ENCODE data around the gene RSPH9.
"Not testable (repeated sequence)": the region's sequence is repeated elsewhere in the genome, so short reads cannot be mapped to it uniquely, and the experiment has no call there.

Gene RSPH9

DNA sequence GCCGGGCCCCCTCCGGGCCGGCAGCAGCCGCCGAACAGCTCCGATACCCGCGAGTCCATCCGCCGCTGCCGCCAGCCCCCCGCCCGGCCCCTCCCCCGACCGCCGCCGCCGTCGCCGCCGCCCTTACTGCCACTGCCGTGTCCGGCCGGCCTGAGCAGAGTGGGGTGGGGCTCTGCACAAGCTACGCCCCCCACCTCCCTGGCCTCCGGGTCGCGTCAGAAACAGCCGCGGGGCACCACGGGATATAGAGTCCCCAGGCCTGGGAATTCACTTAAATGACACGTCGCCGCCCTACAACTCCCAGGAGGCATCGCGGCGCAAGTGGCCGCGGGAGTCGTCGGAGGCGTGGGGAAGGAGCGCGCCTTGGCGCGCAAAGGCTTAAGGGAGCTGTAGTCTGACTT, 15.7 kb upstream of the RSPH9 start, which contains the start of gene GTPBP2:
TSS of gene GTPBP2 (minus strand) at position 161 of the 401 bp plus-strand sequence. CDS start at position 59, 102 bp downstream.
- peak; percentile 95 for DNase-seq (ENCODE audit: low read depth)

DNA sequence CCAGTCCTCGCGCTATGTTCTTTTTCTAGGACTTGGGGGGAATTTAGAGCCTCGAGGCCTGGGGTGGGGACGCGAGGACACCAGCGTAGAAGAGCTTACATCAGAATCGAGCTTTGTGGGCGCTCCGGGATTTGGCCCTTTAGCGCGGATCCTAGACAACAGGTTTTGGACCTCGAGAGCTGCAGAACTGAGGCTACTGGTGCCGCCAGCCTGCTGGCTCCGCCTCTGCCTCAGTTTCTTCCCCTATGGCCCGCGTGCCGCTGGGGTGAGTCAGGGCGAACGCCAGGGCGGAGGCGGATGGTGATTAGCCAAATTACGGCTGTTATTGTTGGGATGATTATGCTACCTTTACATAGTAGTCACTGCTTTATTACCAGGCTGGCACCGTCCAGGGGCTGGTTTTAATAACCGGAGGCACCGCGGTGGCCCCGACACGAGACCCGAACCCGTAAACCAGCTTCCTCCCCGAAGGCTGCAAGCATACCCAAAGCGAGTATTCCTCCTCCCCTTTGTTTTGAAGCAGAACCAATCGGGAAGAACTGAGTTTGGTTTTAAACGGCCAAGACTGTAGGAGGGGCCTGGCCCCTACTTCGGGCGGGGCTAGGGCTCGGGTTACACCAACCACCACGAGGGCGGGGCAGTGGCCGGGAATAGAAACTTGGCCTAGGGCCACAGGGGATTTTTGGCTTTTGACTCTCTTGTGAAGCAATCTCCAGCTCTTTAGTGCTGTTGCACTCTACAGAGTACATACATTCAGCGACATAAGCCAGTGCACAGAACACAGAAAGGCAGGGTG, 15.1 kb upstream of the RSPH9 start:
- DNase-seq (ENCODE audit: low read depth) = peak; percentile 85

- DNase-seq (ENCODE audit: low read depth) = no peak
Measured at GRCh38 chr6:43630980-43631619, 13.7 kb upstream of the RSPH9 start.

DNA sequence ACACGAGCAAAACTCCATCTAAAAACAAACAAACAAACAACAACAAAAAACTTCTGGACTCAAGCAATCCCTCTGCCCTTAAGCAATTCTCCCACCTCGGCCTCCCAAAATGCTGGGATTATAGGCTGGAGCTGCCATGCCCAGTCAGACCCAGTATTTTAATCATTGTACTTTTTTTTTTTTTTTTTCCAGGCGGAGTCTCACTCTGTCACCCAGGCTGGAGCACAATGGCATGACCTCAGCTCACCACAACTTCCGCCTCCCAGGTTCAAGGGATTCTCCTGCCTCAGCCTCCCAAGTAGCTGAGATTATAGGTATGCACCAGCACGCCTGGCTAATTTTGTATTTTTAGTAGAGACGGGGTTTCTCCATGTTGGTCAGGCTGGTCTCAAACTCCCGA, 11.8 kb upstream of the RSPH9 start:
- not testable (repeated sequence) for DNase-seq (ENCODE audit: low read depth)

GRCh38 chr6:43634702-43635303, 10.0 kb upstream of the RSPH9 start:
- DNase-seq (ENCODE audit: low read depth) = no peak

GRCh38 chr6:43635387-43636307, 9.2 kb upstream of the RSPH9 start, which contains the start of gene MAD2L1BP:
Gene MAD2L1BP, plus strand, starts transcription at chr6:43635840. Its CDS starts 36 bp downstream, at chr6:43635876.
- DNase-seq (ENCODE audit: low read depth) = peak; percentile 73

DNA sequence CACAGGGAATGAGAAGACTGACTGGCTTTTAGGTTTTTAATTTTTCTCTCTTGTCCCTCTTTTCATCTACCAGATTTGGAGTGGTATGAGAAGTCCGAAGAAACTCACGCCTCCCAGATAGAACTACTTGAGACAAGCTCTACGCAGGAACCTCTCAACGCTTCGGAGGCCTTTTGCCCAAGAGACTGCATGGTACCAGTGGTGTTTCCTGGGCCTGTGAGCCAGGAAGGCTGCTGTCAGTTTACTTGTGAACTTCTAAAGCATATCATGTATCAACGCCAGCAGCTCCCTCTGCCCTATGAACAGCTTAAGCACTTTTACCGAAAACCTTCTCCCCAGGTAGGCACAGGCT, 8.6 kb upstream of the RSPH9 start:
- DNase-seq (ENCODE audit: low read depth) = no peak

GRCh38 chr6:43639984-43640800, 4.6 kb upstream of the RSPH9 start:
- no peak for DNase-seq (ENCODE audit: low read depth)

GRCh38 chr6:43645613-43645964, 753 bp downstream of the RSPH9 start:
- no peak for DNase-seq (ENCODE audit: low read depth)

DNA sequence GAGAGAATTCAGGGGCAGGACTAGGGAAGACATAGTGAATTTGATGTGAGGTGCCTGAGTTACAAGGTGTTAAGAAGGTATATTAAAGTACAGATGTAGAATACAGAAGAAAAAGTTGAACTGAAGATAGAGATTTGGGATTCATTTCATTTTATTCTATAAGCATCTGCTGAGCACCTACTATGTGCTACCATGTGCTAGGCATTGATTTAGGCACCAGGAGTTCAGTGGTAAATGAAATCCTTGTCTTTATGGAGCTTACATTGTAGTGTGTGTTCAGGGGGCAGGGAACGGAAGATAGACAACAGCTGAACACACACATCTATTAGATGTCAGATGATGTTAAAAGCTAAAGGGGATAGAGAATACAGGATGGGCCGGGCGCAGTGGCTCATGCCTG, 2.8 kb downstream of the RSPH9 start:
- DNase-seq (ENCODE audit: low read depth) = no peak

GRCh38 chr6:43648248-43648647, 3.4 kb downstream of the RSPH9 start:
- DNase-seq (ENCODE audit: low read depth) = no peak

- DNase-seq (ENCODE audit: low read depth) = not testable (repeated sequence)
Measured at GRCh38 chr6:43652822-43653221, 8.0 kb downstream of the RSPH9 start.

DNA sequence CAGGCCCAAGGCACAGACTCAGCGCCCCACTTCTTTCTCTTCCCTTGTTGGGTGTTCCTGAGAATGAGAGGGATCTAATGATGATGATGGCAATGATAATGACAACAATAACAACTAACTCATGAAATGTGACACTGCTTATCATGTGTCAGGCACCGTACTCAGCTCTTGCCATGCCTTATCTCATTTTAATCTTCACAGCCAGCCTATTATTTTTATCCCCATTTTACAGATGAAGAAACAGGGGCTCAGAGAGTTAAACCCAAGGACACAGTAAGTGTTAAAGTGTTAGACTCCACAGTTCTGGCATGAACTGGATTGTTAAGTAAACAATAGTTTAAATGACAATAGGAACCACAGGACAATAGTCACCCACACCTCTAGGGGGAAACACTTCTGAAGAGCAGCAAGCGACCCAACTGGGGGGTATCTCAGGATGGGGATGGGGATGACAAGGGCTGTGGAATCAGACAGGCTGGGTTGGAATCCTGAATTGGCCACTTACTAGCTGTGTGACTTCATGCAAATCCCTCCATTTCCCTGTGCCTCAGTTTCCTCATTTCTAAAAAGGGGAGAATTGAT, 12.5 kb downstream of the RSPH9 start:
- DNase-seq (ENCODE audit: low read depth) = no peak

DNA sequence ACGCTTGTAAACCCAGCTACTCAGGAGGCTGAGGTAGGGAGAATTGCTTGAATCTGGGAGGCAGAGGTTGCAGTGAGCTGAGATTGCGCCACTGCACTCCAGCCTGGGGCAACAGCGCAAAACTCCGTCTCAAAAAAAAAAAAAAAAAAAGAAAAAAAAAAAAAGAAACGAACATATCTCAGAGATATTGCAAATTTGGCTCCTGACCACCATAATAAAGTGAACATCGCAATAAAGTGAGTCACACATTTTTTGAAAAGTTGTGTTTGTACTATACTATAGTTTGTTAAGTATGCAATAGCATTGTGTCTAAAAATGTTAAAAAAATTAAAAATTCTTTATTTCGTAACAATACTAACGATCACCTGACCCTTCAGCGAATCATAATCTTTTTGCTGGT, 13.3 kb downstream of the RSPH9 start:
- no peak for DNase-seq (ENCODE audit: low read depth)

DNA sequence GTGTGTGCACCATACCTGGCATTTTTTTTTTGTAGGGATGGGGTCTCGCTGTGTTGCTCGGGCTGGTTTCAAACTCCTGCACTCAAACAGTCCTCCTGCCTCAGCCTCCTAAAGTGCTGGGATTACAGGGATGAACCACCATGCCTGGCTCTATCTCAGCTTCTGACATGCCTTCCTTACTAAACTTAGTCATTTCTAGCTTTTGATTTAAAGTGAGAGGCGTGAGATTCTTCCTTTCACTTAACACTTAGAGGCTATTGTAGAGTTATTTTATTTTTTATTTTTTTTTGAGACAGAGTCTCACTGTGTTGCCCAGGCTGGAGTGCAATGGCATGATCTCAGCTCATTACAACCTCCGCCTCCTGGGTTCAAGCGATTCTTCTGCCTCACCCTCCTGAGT, 18.1 kb downstream of the RSPH9 start:
- not testable (repeated sequence) for DNase-seq (ENCODE audit: low read depth)

- DNase-seq (ENCODE audit: low read depth) = no peak
Measured at GRCh38 chr6:43665376-43665775, 20.5 kb downstream of the RSPH9 start.

DNA sequence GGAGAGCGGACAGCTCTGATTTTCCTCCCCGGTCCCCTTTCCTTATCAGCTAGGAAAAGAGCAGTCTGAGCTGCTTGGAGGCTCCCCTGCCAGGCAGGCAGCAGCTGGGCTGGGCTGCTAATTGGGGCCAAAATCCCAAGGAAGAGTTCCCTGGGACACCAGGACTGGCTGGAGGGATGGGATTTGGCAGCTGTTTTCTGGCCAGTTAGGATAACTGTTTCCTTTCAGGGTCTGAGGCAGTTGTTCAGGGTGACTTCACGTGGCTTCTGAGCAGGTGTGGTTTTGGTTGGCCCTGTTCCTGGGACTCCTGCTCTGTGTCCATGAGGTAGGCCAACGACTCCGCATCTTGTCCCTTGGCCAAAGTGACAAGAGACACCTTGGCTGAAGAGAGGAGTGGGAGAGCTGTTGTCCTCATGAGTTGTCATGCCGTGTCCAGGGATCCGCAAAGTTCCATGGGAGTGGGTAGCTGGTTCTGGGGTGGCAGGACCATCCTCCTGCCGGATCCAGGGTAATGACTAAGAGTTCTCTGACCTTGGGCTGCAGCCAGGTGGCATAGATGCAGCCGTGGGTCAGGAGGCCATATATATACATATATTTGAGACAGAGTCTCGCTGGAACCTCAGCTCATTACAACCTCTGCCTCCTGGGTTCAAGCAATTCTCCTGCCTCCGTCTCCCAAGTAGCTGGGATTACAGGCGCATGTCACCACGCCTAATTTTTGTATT, 21.5 kb downstream of the RSPH9 start:
- DNase-seq (ENCODE audit: low read depth) = no peak

GRCh38 chr6:43667245-43668150, 22.7 kb downstream of the RSPH9 start:
- peak; percentile 47 for DNase-seq (ENCODE audit: low read depth)
